ENCODE data around the gene SARM1. TPM values are rescaled to one million over a fixed set of nuclear protein-coding genes. Genes with fewer than 3 reads are reported as not detected.

SARM1 gene
- total RNA-seq, 1 donor from 2014 or later = 19.0 TPM

DNA sequence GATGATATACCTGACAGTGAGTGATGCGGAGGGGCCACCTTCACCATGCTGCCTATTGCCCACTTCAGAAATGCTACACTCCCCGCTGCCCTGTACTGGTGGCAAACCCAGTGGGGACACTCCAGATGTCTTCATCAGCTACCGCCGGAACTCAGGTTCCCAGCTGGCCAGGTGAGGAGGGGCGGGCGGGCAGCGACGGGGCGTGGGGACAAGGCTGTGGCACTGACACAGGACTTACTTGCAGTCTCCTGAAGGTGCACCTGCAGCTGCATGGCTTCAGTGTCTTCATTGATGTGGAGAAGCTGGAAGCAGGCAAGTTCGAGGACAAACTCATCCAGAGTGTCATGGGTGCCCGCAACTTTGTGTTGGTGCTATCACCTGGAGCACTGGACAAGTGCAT is 16.6 kb downstream of the SARM1 start:
- Mint-ChIP-seq H3K4me1 (peaks cover 7% of the 10 kb centered on the region), H3K27me3 (ENCODE audit: low read depth) (peaks cover 24% of the 10 kb centered on the region), H3K4me3 (no peak overlapping the region), H3K27ac (no peak overlapping the region), H3K9me3 (no peaks in the 10 kb centered on the region), H3K36me3 (peaks cover 15% of the 10 kb centered on the region)
- TF ChIP-seq, protein P1, sequence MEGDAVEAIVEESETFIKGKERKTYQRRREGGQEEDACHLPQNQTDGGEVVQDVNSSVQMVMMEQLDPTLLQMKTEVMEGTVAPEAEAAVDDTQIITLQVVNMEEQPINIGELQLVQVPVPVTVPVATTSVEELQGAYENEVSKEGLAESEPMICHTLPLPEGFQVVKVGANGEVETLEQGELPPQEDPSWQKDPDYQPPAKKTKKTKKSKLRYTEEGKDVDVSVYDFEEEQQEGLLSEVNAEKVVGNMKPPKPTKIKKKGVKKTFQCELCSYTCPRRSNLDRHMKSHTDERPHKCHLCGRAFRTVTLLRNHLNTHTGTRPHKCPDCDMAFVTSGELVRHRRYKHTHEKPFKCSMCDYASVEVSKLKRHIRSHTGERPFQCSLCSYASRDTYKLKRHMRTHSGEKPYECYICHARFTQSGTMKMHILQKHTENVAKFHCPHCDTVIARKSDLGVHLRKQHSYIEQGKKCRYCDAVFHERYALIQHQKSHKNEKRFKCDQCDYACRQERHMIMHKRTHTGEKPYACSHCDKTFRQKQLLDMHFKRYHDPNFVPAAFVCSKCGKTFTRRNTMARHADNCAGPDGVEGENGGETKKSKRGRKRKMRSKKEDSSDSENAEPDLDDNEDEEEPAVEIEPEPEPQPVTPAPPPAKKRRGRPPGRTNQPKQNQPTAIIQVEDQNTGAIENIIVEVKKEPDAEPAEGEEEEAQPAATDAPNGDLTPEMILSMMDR (IDR thresholded peaks at IDR 0.05; ENCODE audit: unreplicated experiment) = no peak
- DNase-seq (ENCODE audit: low spot score in 2 of 2, unreplicated experiment in 2 of 2) = no peak

DNA sequence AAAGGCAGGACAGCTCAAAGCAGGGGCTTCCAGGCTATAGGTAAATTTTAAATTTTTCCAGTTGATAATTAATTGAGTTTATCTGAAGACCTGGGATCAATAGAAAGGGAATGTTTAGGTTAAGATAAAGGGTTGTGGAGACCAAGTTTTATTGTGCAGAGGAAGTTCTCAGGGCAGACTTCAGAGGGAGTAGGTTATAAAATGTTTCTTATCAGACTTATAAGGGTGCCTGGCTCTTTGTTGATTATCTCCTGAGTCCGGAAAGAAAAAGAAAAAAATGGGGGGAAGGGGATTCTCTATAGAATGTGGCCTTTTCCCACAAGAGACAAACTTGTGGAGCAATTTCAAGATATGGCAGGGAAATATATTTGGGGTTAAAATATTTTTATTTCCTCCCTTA is 18.6 kb downstream of the SARM1 start:
- DNase-seq (ENCODE audit: low spot score in 2 of 2, unreplicated experiment in 2 of 2) = no peak
- Mint-ChIP-seq H3K4me3 (no peak overlapping the region), H3K9me3 (no peaks in the 10 kb centered on the region), H3K27ac (no peak overlapping the region), H3K27me3 (ENCODE audit: low read depth) (peaks cover 6% of the 10 kb centered on the region), H3K4me1 (peaks cover 4% of the 10 kb centered on the region), H3K36me3 (peaks cover 15% of the 10 kb centered on the region)
- TF ChIP-seq, protein P1 (IDR thresholded peaks at IDR 0.05; ENCODE audit: unreplicated experiment) = no peak

DNA sequence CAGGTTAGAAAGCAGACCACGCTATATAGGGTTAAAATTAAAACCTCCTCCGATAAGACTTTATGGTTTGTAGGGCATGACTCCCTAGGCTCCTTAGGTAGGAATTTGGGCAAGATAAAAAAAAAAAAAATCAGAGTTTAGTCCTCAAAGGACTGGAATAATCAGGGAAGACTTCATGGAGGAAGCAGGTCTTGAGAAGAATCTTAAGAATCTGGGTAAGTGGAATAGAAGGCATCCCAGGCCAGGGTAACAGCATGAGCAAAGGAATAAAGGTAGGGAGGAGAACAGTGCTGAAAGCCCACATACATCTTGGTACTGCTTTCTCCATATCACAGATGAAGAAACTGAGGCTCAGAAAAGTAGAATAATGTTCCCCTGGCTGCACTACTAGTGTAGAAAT is 19.1 kb downstream of the SARM1 start:
- Mint-ChIP-seq H3K36me3 (peaks cover 15% of the 10 kb centered on the region), H3K4me1 (no peaks in the 10 kb centered on the region), H3K27ac (no peak overlapping the region), H3K27me3 (ENCODE audit: low read depth) (peaks cover 2% of the 10 kb centered on the region), H3K4me3 (no peak overlapping the region), H3K9me3 (no peaks in the 10 kb centered on the region)
- DNase-seq (ENCODE audit: low spot score in 2 of 2, unreplicated experiment in 2 of 2) = no peak
- TF ChIP-seq, protein P1 (IDR thresholded peaks at IDR 0.05; ENCODE audit: unreplicated experiment) = no peak

DNA sequence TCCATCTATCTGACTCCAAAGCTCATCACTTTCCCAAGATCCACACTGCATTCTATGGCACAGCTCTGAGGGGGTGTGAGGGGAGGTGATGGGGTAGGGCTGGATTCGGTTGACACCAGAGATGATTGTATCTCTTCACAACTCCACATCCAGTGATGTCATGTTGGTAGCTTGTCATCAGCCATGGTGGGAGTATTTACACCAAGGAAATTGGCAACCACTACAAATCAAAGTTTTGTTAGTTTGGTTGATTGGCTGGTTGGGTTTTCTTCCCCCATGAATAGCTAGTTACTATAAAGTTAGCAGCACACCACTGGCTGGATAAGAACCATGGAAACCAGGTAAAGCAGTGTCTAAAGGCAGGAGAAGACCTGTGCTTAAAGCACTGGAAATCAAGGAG is 19.5 kb downstream of the SARM1 start:
- TF ChIP-seq, protein P1 (IDR thresholded peaks at IDR 0.05; ENCODE audit: unreplicated experiment) = no peak
- H3K27ac Mint-ChIP-seq = no peak overlapping the region
- DNase-seq (ENCODE audit: low spot score in 2 of 2, unreplicated experiment in 2 of 2) = no peak
- no peaks in the 10 kb centered on the region for H3K4me1 Mint-ChIP-seq
- H3K36me3 Mint-ChIP-seq = peaks cover 15% of the 10 kb centered on the region
- no peaks in the 10 kb centered on the region for H3K27me3 Mint-ChIP-seq (ENCODE audit: low read depth)
- no peak overlapping the region for H3K4me3 Mint-ChIP-seq
- no peaks in the 10 kb centered on the region for H3K9me3 Mint-ChIP-seq

DNA sequence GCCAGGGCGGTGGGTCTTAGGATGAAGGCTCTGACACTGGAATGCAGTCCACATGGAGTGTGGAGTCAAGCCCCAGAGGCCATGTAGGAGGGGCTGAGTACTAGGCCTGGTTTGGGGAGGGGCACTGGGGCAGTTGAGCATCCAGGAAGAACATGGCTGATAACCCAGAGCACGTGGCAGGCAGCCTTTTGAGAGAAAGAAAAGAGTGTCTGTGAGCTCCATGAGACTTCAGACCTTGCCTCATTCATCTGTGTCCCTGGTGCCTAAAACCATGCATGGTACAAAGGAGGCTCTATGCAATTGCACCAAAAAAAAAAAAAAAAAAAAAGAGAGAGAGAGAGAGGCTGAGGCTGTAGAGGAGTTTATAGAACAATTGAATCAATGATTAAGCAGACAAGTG is 19.9 kb downstream of the SARM1 start:
- H3K27ac Mint-ChIP-seq = no peak overlapping the region
- H3K27me3 Mint-ChIP-seq (ENCODE audit: low read depth) = no peaks in the 10 kb centered on the region
- H3K9me3 Mint-ChIP-seq = no peaks in the 10 kb centered on the region
- no peaks in the 10 kb centered on the region for H3K4me1 Mint-ChIP-seq
- TF ChIP-seq, protein P1 (IDR thresholded peaks at IDR 0.05; ENCODE audit: unreplicated experiment) = no peak
- peaks cover 15% of the 10 kb centered on the region for H3K36me3 Mint-ChIP-seq
- no peak for DNase-seq (ENCODE audit: low spot score in 2 of 2, unreplicated experiment in 2 of 2)
- no peak overlapping the region for H3K4me3 Mint-ChIP-seq

DNA sequence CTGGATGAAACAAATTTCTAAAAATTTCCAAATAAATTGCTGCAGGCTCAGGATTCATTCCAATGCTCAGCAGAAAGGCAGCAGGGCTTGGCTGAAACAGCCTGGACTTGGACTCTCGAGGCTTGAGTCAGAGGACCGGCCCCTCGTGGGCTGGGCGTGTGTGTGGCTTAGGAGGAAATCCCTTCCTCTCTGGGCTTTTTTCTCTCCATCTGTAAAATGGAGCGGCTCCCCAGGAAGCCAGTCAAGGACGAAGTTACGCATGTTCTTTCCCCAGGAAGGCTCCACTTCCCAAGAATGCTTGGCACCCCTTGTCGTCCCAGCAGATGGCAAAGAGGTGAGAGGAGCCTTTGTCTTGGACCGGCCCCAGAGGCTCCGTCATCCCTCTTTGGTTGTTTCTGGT is 21.0 kb downstream of the SARM1 start:
- no peak overlapping the region for H3K27ac Mint-ChIP-seq
- H3K27me3 Mint-ChIP-seq (ENCODE audit: low read depth) = no peaks in the 10 kb centered on the region
- TF ChIP-seq, protein P1 (IDR thresholded peaks at IDR 0.05; ENCODE audit: unreplicated experiment) = no peak
- peaks cover 15% of the 10 kb centered on the region for H3K36me3 Mint-ChIP-seq
- no peak overlapping the region for H3K4me3 Mint-ChIP-seq
- DNase-seq (ENCODE audit: low spot score in 2 of 2, unreplicated experiment in 2 of 2) = no peak
- no peaks in the 10 kb centered on the region for H3K4me1 Mint-ChIP-seq
- H3K9me3 Mint-ChIP-seq = no peaks in the 10 kb centered on the region
